HepG2 (cell line): ENCODE results near the gene DENND2A. TPM values are rescaled to one million over a fixed set of nuclear protein-coding genes. Genes with fewer than 3 reads are reported as not detected.

Experiments used
- BRF2 ChIP-seq: sonication (generic); formaldehyde crosslinking; IDR thresholded peaks from 2 replicates; pipeline ENCODE4 v1.8.1; 2022; ENCODE audit warnings: mild to moderate bottlenecking, missing genetic modification reagents
- CCDC6 ChIP-seq: sonication (generic); formaldehyde crosslinking; IDR thresholded peaks from 2 replicates; pipeline ENCODE4 v1.8.1; 2022; ENCODE audit warnings: mild to moderate bottlenecking, missing genetic modification reagents, moderate library complexity
- CTCF ChIP-seq: sonication (generic); formaldehyde crosslinking; IDR thresholded peaks from 2 replicates; pipeline ENCODE4 v1.5.0; 2020; ENCODE audit warnings: mild to moderate bottlenecking, missing genetic modification reagents, moderate library complexity
- DNMT3B ChIP-seq: conservative IDR thresholded peaks from 2 replicates; pipeline ENCODE4 v1.6.1; 2016; ENCODE audit warnings: missing biosample characterization, control low read depth
- HOMEZ ChIP-seq: IDR thresholded peaks from 2 replicates; pipeline ENCODE4 v1.6.1; 2016; ENCODE audit warnings: low read depth
- KDM2A ChIP-seq: sonication (generic); formaldehyde crosslinking; IDR thresholded peaks from 2 replicates; pipeline ENCODE4 v1.4.0; 2020; ENCODE audit warnings: low read depth, missing genetic modification reagents, borderline replicate concordance
- MBD4 ChIP-seq: IDR thresholded peaks from 2 replicates; pipeline ENCODE4 v1.6.1; 2012; ENCODE audit warnings: low read length, inconsistent platforms, borderline replicate concordance
- RORA ChIP-seq: sonication (generic); formaldehyde crosslinking; IDR thresholded peaks from 2 replicates; pipeline ENCODE4 v1.5.0; 2020; ENCODE audit warnings: mild to moderate bottlenecking, missing genetic modification reagents, moderate library complexity
- TEAD3 ChIP-seq: optimal IDR thresholded peaks from 2 replicates; pipeline ENCODE3; 2016; ENCODE audit warnings: borderline replicate concordance
- THAP11 ChIP-seq: IDR thresholded peaks from 2 replicates; pipeline ENCODE4 v1.6.1; 2016; ENCODE audit warnings: missing biosample characterization, missing genetic modification reagents
- ZBTB1 ChIP-seq: sonication (generic); formaldehyde crosslinking; IDR thresholded peaks from 2 replicates; pipeline ENCODE4 v1.4.0; 2020; ENCODE audit warnings: missing genetic modification reagents, borderline replicate concordance
- ZBTB10 ChIP-seq: sonication (generic); formaldehyde crosslinking; IDR thresholded peaks from 2 replicates; pipeline ENCODE4 v1.4.0; 2020; ENCODE audit warnings: missing genetic modification reagents, borderline replicate concordance
- ZBTB39 ChIP-seq: sonication (generic); formaldehyde crosslinking; IDR thresholded peaks from 2 replicates; pipeline ENCODE4 v1.5.0; 2020; ENCODE audit warnings: missing genetic modification reagents
- ZFX ChIP-seq: sonication (generic); formaldehyde crosslinking; IDR thresholded peaks from 2 replicates; pipeline ENCODE4 v1.4.0; 2020; ENCODE audit warnings: mild to moderate bottlenecking, low read depth, missing genetic modification reagents, moderate library complexity
- ZFY ChIP-seq: sonication (generic); formaldehyde crosslinking; IDR thresholded peaks from 2 replicates; pipeline ENCODE4 v1.4.0; 2020; ENCODE audit warnings: missing genetic modification reagents
- ZNF101 ChIP-seq: sonication (generic); formaldehyde crosslinking; IDR thresholded peaks from 2 replicates; pipeline ENCODE4 v1.4.0; 2020; ENCODE audit warnings: mild to moderate bottlenecking, low read depth, missing genetic modification reagents, borderline replicate concordance
- ZNF333 ChIP-seq: sonication (generic); formaldehyde crosslinking; IDR thresholded peaks from 2 replicates; pipeline ENCODE4 v1.4.0; 2020; ENCODE audit warnings: mild to moderate bottlenecking, missing genetic modification reagents, borderline replicate concordance
- ZNF569 ChIP-seq: sonication (generic); formaldehyde crosslinking; IDR thresholded peaks from 2 replicates; pipeline ENCODE4 v1.5.0; 2020; ENCODE audit warnings: mild to moderate bottlenecking, missing genetic modification reagents, moderate library complexity, borderline replicate concordance
- ZNF788 ChIP-seq: sonication (generic); formaldehyde crosslinking; IDR thresholded peaks from 2 replicates; pipeline ENCODE4 v1.5.0; 2020; ENCODE audit warnings: mild to moderate bottlenecking, missing genetic modification reagents, borderline replicate concordance
- ZNF839 ChIP-seq: sonication (generic); formaldehyde crosslinking; IDR thresholded peaks from 2 replicates; pipeline ENCODE4 v1.4.0; 2020; ENCODE audit warnings: missing genetic modification reagents, mild to moderate bottlenecking, borderline replicate concordance
- polyA plus RNA-seq, 8 experiments: library from polyadenylated mRNA; depleted of rRNA in 3 of 8; stranded (reverse) in 7 of 8; unstranded in 1 of 8; fragments of >200 nt; fragmentation: Illumina TruSeq in 4 of 8; extraction: Trizol in 4 of 8; gene quantifications; 2 replicates each; pipeline versions ENCODE4 v1.2.1 to v1.2.3, GENCODE V29; 2011 to 2016; ENCODE audit warnings: low read depth in 4 of 8, missing spikeins in 1 of 8, mixed read lengths in 1 of 8; ENCODE audit not compliant: insufficient read depth in 1 of 8
- total RNA-seq, 5 experiments: library from RNA; depleted of rRNA; stranded (reverse); fragments of >200 nt; fragmentation: Illumina TruSeq; extraction: Trizol; gene quantifications; 2 replicates each; pipeline ENCODE4 v1.2.3, GENCODE V29; 2016; ENCODE audit warnings: low read depth in 1 of 5

Gene DENND2A
- total and polyA plus RNA-seq, 2 of the 13 experiments (the other 11 are each of a cell fraction or from before 2014, with no cell fraction given): not detected

- no peak for TF ChIP-seq ZBTB39
- TF ChIP-seq MBD4: no peak
- no peak for TF ChIP-seq ZNF333
- TF ChIP-seq KDM2A (CRISPR knock-in tag): no peak
- peak; percentile 38 for TF ChIP-seq TEAD3
- TF ChIP-seq ZNF839: no peak
- TF ChIP-seq HOMEZ (CRISPR knock-in tag): no peak
- TF ChIP-seq ZNF101: no peak
- 0 out of 2 replicates have a peak, but pooled peaks have one; percentile 17 for TF ChIP-seq THAP11
- TF ChIP-seq CTCF (CRISPR knock-in tag): peak; percentile 93
- TF ChIP-seq RORA (CRISPR knock-in tag): no peak
- TF ChIP-seq DNMT3B (CRISPR knock-in tag): no peak
- no peak for TF ChIP-seq ZBTB1
- TF ChIP-seq ZFX (CRISPR knock-in tag): no peak
- TF ChIP-seq BRF2 (CRISPR knock-in tag): no peak
- no peak for TF ChIP-seq ZNF788 (CRISPR knock-in tag)
- no peak for TF ChIP-seq ZFY
- TF ChIP-seq ZNF569 (CRISPR knock-in tag): no peak
- TF ChIP-seq CCDC6: no peak
- no peak for TF ChIP-seq ZBTB10 (CRISPR knock-in tag)
Observed at GRCh38 chr7:140653319-140654108, 12.9 kb upstream of the DENND2A start (continued).
